HFFc6 (cell line): ENCODE measurements around the gene AWAT1. TPM values are rescaled to one million over a fixed set of nuclear protein-coding genes. Genes with fewer than 3 reads are reported as not detected.

Experiments
- DNase-seq: peaks from one replicate; pipeline ENCODE4 v3.0.0-alpha.2; 2018
- H3K27ac Mint-ChIP-seq: 2 replicates; pipeline ENCODE4 v1.8.0; 2020; ENCODE audit warnings: mild to moderate bottlenecking, mixed read lengths
- H3K27me3 Mint-ChIP-seq: 2 replicates; pipeline ENCODE4 v1.8.0; 2021; ENCODE audit warnings: mild to moderate bottlenecking, moderate library complexity, mixed read lengths; ENCODE audit not compliant: insufficient read depth
- H3K36me3 Mint-ChIP-seq: 2 replicates; pipeline ENCODE4 v1.8.0; 2021; ENCODE audit warnings: low read depth, mixed read lengths
- H3K4me1 Mint-ChIP-seq: 2 replicates; pipeline ENCODE4 v1.8.0; 2020; ENCODE audit warnings: low read depth, mixed read lengths
- H3K4me3 Mint-ChIP-seq: 2 replicates; pipeline ENCODE4 v1.8.0; 2020; ENCODE audit warnings: mild to moderate bottlenecking, moderate library complexity, mixed read lengths
- H3K9me3 Mint-ChIP-seq: 2 replicates; pipeline ENCODE4 v1.8.0; 2020; ENCODE audit warnings: mild to moderate bottlenecking, mixed read lengths
- CTCF ChIP-seq: fragments of 200-600 bp; sonication (generic); IDR thresholded peaks from 2 replicates; pipeline ENCODE4 v1.5.0; 2021; ENCODE audit warnings: antibody characterized with exemption, mild to moderate bottlenecking
- total RNA-seq, 6 experiments: library from RNA; stranded (reverse); fragmentation: NEBNext Ultra II Directional; extraction: Animal tissue kit (Norgen Biotek cat#: 25700); gene quantifications; 2 replicates in 1 of 6; 3 replicates in 5 of 6; pipeline ENCODE4 v1.2.3, GENCODE V29; 2021

Gene AWAT1
- total RNA-seq, 6 experiments from 2014 or later = not detected

- H3K4me3 Mint-ChIP-seq = no peak overlapping the region
Measured at GRCh38 chrX:70254063-70254400, 19.6 kb downstream of the AWAT1 start.

GRCh38 chrX:70254909-70255308 lies 20.5 kb downstream of the AWAT1 start:
- no peak for TF ChIP-seq CTCF
- H3K27me3 Mint-ChIP-seq = peaks cover 5% of the 10 kb centered on the region
- no peaks in the 10 kb centered on the region for H3K36me3 Mint-ChIP-seq
- no peak overlapping the region for H3K27ac Mint-ChIP-seq
- H3K4me1 Mint-ChIP-seq = peaks cover 32% of the 10 kb centered on the region
- no peak overlapping the region for H3K4me3 Mint-ChIP-seq
- H3K9me3 Mint-ChIP-seq = no peaks in the 10 kb centered on the region
- no peak for DNase-seq

More at GRCh38 chrX:70254063-70254400, 19.6 kb downstream of the AWAT1 start:
- no peaks in the 10 kb centered on the region for H3K36me3 Mint-ChIP-seq
- no peaks in the 10 kb centered on the region for H3K9me3 Mint-ChIP-seq
- H3K4me1 Mint-ChIP-seq = peaks cover 32% of the 10 kb centered on the region
- TF ChIP-seq CTCF = no peak
- peak overlapping the region; percentile 14; the same call in 1 of the 2 replicates for H3K27ac Mint-ChIP-seq
- peaks cover 5% of the 10 kb centered on the region for H3K27me3 Mint-ChIP-seq
- no peak for DNase-seq

- Mint-ChIP-seq H3K36me3 (no peaks in the 10 kb centered on the region), H3K27ac (no peak overlapping the region), H3K4me3 (no peak overlapping the region), H3K4me1 (peaks cover 32% of the 10 kb centered on the region), H3K9me3 (no peaks in the 10 kb centered on the region), H3K27me3 (peaks cover 5% of the 10 kb centered on the region)
- DNase-seq = no peak
- TF ChIP-seq CTCF = no peak
Measured at GRCh38 chrX:70255452-70255851, 21.0 kb downstream of the AWAT1 start.

GRCh38 chrX:70257423-70258288 lies 23.2 kb downstream of the AWAT1 start:
- H3K36me3 Mint-ChIP-seq = no peaks in the 10 kb centered on the region
- no peak overlapping the region for H3K4me3 Mint-ChIP-seq
- no peak for TF ChIP-seq CTCF
- H3K27ac Mint-ChIP-seq = no peak overlapping the region
- H3K27me3 Mint-ChIP-seq = peaks cover 5% of the 10 kb centered on the region
- H3K4me1 Mint-ChIP-seq = peaks cover 32% of the 10 kb centered on the region
- no peaks in the 10 kb centered on the region for H3K9me3 Mint-ChIP-seq
- no peak for DNase-seq

- peaks cover 8% of the 10 kb centered on the region for H3K27me3 Mint-ChIP-seq
- TF ChIP-seq CTCF = no peak
Measured at GRCh38 chrX:70260104-70260503, 25.6 kb downstream of the AWAT1 start, which contains the start of gene P2RY4. Gene P2RY4, minus strand, starts transcription at chrX:70260204. Its CDS starts 580 bp downstream, at chrX:70259624.

More at GRCh38 chrX:70260104-70260503, 25.6 kb downstream of the AWAT1 start, which contains the start of gene P2RY4:
- Mint-ChIP-seq H3K27ac (no peak within 1 kb of the TSS), H3K4me1 (peaks cover 7% of the 10 kb centered on the region), H3K36me3 (no peaks in the 10 kb centered on the region), H3K9me3 (no peaks in the 10 kb centered on the region), H3K4me3 (no peak within 1 kb of the TSS)
- no peak for DNase-seq
